A549 (cell line): Measurements from ENCODE around the gene TMEM106C. TPM values are rescaled to one million over a fixed set of nuclear protein-coding genes. Genes with fewer than 3 reads are reported as not detected.

Experiments
- ATAC-seq, 2 experiments: fragments of 200-7000 bp in 1 of 2; fragments of >200 bp in 1 of 2; cut with Nextera tagmentation in 1 of 2; cut with Tn5 transposase in 1 of 2; 3 replicates each; pipeline versions ENCODE4 v1.8.0 to v1.9.1; 2018 to 2020; ENCODE audit warnings: mild to moderate bottlenecking in 1 of 2, moderate library complexity in 1 of 2
- CTCF ChIA-PET: fragments of 300-600 bp; sonication (Branson Sonifier 250); formaldehyde crosslinking; extraction: SDS; loops from one replicate; lab custom pipeline; 2021; ENCODE audit warnings: antibody characterized with exemption, inconsistent platforms; lab: Yijun Ruan, JAX
- POLR2A ChIA-PET: fragments of 350-600 bp; formaldehyde crosslinking; extraction: SDS; loops from one replicate; lab custom pipeline; 2021; ENCODE audit warnings: antibody characterized with exemption, inconsistent platforms; lab: Yijun Ruan, JAX
- DNase-seq, 2 experiments: peaks; one replicate each; pipeline versions ENCODE4 v3.0.0 to v3.0.0-alpha.2; 2011 to 2016; ENCODE audit warnings: low read depth in 1 of 2, low spot score in 1 of 2
- FAIRE-seq: peaks from 2 replicates; lab custom pipeline; 2011; peaks lifted over from hg19 to GRCh38; lab: Jason Lieb, UNC
- H3K27ac ChIP-seq, 2 experiments: fragments of >200 bp; sonication (Bioruptor Twin); formaldehyde crosslinking; 3 replicates each; pipeline ENCODE4 v1.5.1; 2016 to 2017
- H3K4me1 ChIP-seq: fragments of >200 bp; sonication (Bioruptor Twin); formaldehyde crosslinking; 3 replicates; pipeline ENCODE4 v1.6.1; 2016
- H3K4me2 ChIP-seq: fragments of >200 bp; sonication (Bioruptor Twin); formaldehyde crosslinking; 3 replicates; pipeline ENCODE4 v1.6.1; 2016
- H3K4me3 ChIP-seq: fragments of >200 bp; sonication (Bioruptor Twin); formaldehyde crosslinking; 3 replicates; pipeline ENCODE4 v1.5.1; 2016
- H3K9me3 ChIP-seq: fragments of >200 bp; sonication (Bioruptor Twin); formaldehyde crosslinking; 3 replicates; pipeline ENCODE4 v1.6.1; 2016
- ATOH8 ChIP-seq: fragments of 250-450 bp; sonication (Bioruptor Pico); IDR thresholded peaks from 2 replicates; pipeline ENCODE4 v1.5.0; 2020; ENCODE audit warnings: low read depth, mild to moderate bottlenecking, moderate library complexity
- BCL3 ChIP-seq: fragments of >200 bp; sonication (Bioruptor Twin); formaldehyde crosslinking; IDR thresholded peaks from 3 replicates; pipeline ENCODE4 v1.6.1; 2016
- BHLHE40 ChIP-seq: IDR thresholded peaks from 2 replicates; pipeline ENCODE4 v1.6.1; 2012; ENCODE audit warnings: low read depth, low read length, inconsistent platforms
- E2F6 ChIP-seq: IDR thresholded peaks from 2 replicates; pipeline ENCODE4 v1.6.1; 2012; ENCODE audit warnings: low read depth, borderline replicate concordance
- ELK1 ChIP-seq: fragments of 150-350 bp; IDR thresholded peaks from 2 replicates; pipeline ENCODE4 v1.6.1; 2014; ENCODE audit warnings: low read depth, mild to moderate bottlenecking, low read length
- EP300 ChIP-seq, 2 experiments: fragments of >200 bp; sonication (Bioruptor Twin); formaldehyde crosslinking; IDR thresholded peaks; 2 replicates in 1 of 2; 3 replicates in 1 of 2; pipeline ENCODE4 v1.6.1; 2016 to 2017
- ESRRA ChIP-seq: fragments of 150-350 bp; IDR thresholded peaks from 2 replicates; pipeline ENCODE4 v1.6.1; 2014; ENCODE audit warnings: mild to moderate bottlenecking, low read length, borderline replicate concordance
- FOSL2 ChIP-seq, 2 experiments: fragments of 450-650 bp in 1 of 2; fragments of >200 bp in 1 of 2; sonication (Bioruptor Twin) in 1 of 2; formaldehyde crosslinking; IDR thresholded peaks; 2 replicates each; pipeline versions ENCODE4 v1.5.0 to v1.6.1; 2016 to 2020; ENCODE audit warnings: mild to moderate bottlenecking in 1 of 2, moderate library complexity in 1 of 2
- FOXS1 ChIP-seq: fragments of 250-450 bp; sonication (Bioruptor Pico); IDR thresholded peaks from 2 replicates; pipeline ENCODE4 v1.5.0; 2020; ENCODE audit warnings: mild to moderate bottlenecking, moderate library complexity
- GATA3 ChIP-seq: IDR thresholded peaks from 2 replicates; pipeline ENCODE4 v1.6.1; 2012; ENCODE audit warnings: borderline replicate concordance
- HEYL ChIP-seq: fragments of 250-450 bp; sonication (Bioruptor Pico); IDR thresholded peaks from 2 replicates; pipeline ENCODE4 v1.8.0; 2021; ENCODE audit warnings: mild to moderate bottlenecking, moderate library complexity
- HMGXB4 ChIP-seq: fragments of 250-450 bp; sonication (Bioruptor Pico); IDR thresholded peaks from 2 replicates; pipeline ENCODE4 v1.5.0; 2021; ENCODE audit warnings: mild to moderate bottlenecking, moderate library complexity, borderline replicate concordance
- HOXA7 ChIP-seq: fragments of 250-450 bp; sonication (Bioruptor Pico); IDR thresholded peaks from 2 replicates; pipeline ENCODE4 v1.5.0; 2020; ENCODE audit warnings: mild to moderate bottlenecking, moderate library complexity
- JUNB ChIP-seq: fragments of >200 bp; sonication (Bioruptor Twin); formaldehyde crosslinking; IDR thresholded peaks from 2 replicates; pipeline ENCODE4 v1.6.1; 2016
- KDM1A ChIP-seq: fragments of 200-600 bp; sonication (generic); IDR thresholded peaks from 2 replicates; pipeline ENCODE4 v1.6.1; 2016; ENCODE audit warnings: low read depth, mild to moderate bottlenecking
- MAFK ChIP-seq: fragments of 450-650 bp; IDR thresholded peaks from 2 replicates; pipeline ENCODE4 v1.6.1; 2014; ENCODE audit not compliant: partially characterized antibody
- MYC ChIP-seq: IDR thresholded peaks from 2 replicates; pipeline ENCODE4 v1.6.1; 2012; ENCODE audit warnings: mild to moderate bottlenecking, inconsistent platforms, low read length, improper control_type of control experiment, borderline replicate concordance
- NFE2L2 ChIP-seq: fragments of 150-350 bp; conservative IDR thresholded peaks from 2 replicates; pipeline ENCODE4 v1.6.1; 2014; ENCODE audit warnings: low read length
- NPAS2 ChIP-seq: fragments of 250-450 bp; sonication (Bioruptor Pico); IDR thresholded peaks from 2 replicates; pipeline ENCODE4 v1.8.0; 2022; ENCODE audit warnings: mild to moderate bottlenecking, moderate library complexity, borderline replicate concordance
- NR3C1 ChIP-seq: fragments of >200 bp; sonication (Bioruptor Twin); formaldehyde crosslinking; IDR thresholded peaks from 3 replicates; pipeline ENCODE4 v1.6.1; 2017
- RAD21 ChIP-seq, 2 experiments: fragments of >200 bp in 1 of 2; sonication (Bioruptor Twin) in 1 of 2; formaldehyde crosslinking in 1 of 2; IDR thresholded peaks in 1 of 2; conservative IDR thresholded peaks in 1 of 2; 2 replicates in 1 of 2; 3 replicates in 1 of 2; pipeline ENCODE4 v1.6.1; 2012 to 2018; ENCODE audit warnings: inconsistent platforms in 1 of 2
- RFX5 ChIP-seq: fragments of 450-650 bp; IDR thresholded peaks from 2 replicates; pipeline ENCODE4 v1.7.1; 2014; ENCODE audit warnings: antibody characterized with exemption, mild to moderate bottlenecking, moderate library complexity
- RNF2 ChIP-seq: fragments of 200-600 bp; sonication (generic); IDR thresholded peaks from 2 replicates; pipeline ENCODE4 v1.6.1; 2016; ENCODE audit warnings: low read depth, mild to moderate bottlenecking, antibody characterized with exemption, moderate library complexity, borderline replicate concordance
- SREBF2 ChIP-seq: fragments of 450-650 bp; IDR thresholded peaks from 2 replicates; pipeline ENCODE4 v1.6.1; 2014; ENCODE audit warnings: mild to moderate bottlenecking, moderate library complexity
- TFCP2L1 ChIP-seq: fragments of 250-450 bp; sonication (Bioruptor Pico); IDR thresholded peaks from 2 replicates; pipeline ENCODE4 v1.5.0; 2021; ENCODE audit warnings: mild to moderate bottlenecking
- ZNF302 ChIP-seq: fragments of 250-450 bp; sonication (Bioruptor Pico); IDR thresholded peaks from 2 replicates; pipeline ENCODE4 v1.9.0; 2021; ENCODE audit warnings: inconsistent platforms, mild to moderate bottlenecking, moderate library complexity
- ZSCAN20 ChIP-seq: fragments of 250-450 bp; sonication (Bioruptor Pico); IDR thresholded peaks from 2 replicates; pipeline ENCODE4 v1.8.0; 2022; ENCODE audit warnings: mild to moderate bottlenecking, moderate library complexity
- WGBS: methylation state at CpG from one replicate; pipeline ENCODE4 v1.1.6; 2017; ENCODE audit errors: missing lambda C conversion rate; 5-methylcytosine and 5-hydroxymethylcytosine counted together
- polyA plus RNA-seq, 4 experiments: library from polyadenylated mRNA; depleted of rRNA in 3 of 4; stranded (reverse); fragments of >200 nt; fragmentation: RNase III in 1 of 4; extraction: RNeasy Plus Mini Kit Qiagen cat#74134 plus additional on column Dnase treatment in 1 of 4; gene quantifications; 2 replicates in 3 of 4; 3 replicates in 1 of 4; pipeline ENCODE4 v1.2.3, GENCODE V29; 2011 to 2017

The TMEM106C gene
- polyA plus RNA-seq, 2 of the 4 experiments (the other 2 are of a cell fraction) = 166 to 236 TPM

- no peak for TF ChIP-seq ZNF302 (CRISPR knock-in tag)
- TF ChIP-seq ZSCAN20 = no peak
- TF ChIP-seq HEYL (CRISPR knock-in tag) = no peak
Observed at GRCh38 chr12:47991106-47992061, 28.0 kb downstream of the TMEM106C start (continued).

- Histone ChIP-seq H3K4me2 (no peak overlapping the region), H3K27ac (no peak overlapping the region), H3K9me3 (no peaks in the 10 kb centered on the region), H3K4me3 (no peak overlapping the region), H3K4me1 (no peaks in the 10 kb centered on the region)
- ATAC-seq (no peak), DNase-seq (no peak), FAIRE-seq (no peak)
- ChIA-PET CTCF (interaction anchor here (1.1 to 1.8 kb wide), 2 partner anchors 29 to 173 kb away, joined by 3 to 6 read pairs; partner anchors contain the start of gene TMEM106C), POLR2A (no interaction called here)
- 68% methylated on average over 10 of the region's 10 CpGs for WGBS
- no peak for TF ChIP-seq BHLHE40
- no peak for TF ChIP-seq ATOH8 (CRISPR knock-in tag)
- no peak for TF ChIP-seq HOXA7
- no peak for TF ChIP-seq KDM1A
- no peak for TF ChIP-seq MAFK
- no peak for TF ChIP-seq RAD21 (conservative IDR thresholded peaks at IDR 0.05 in 1 of 2, IDR thresholded peaks at IDR 0.05 in 1 of 2)
- TF ChIP-seq EP300 (IDR thresholded peaks at IDR 0.05) = no peak
- TF ChIP-seq FOSL2 (IDR thresholded peaks at IDR 0.05) = no peak
- no peak for TF ChIP-seq FOSL2 (CRISPR knock-in tag; IDR thresholded peaks at IDR 0.05)
- TF ChIP-seq ESRRA = no peak
- TF ChIP-seq NPAS2 (CRISPR knock-in tag) = no peak
- TF ChIP-seq RFX5 = no peak
- TF ChIP-seq FOXS1 (CRISPR knock-in tag) = no peak
- TF ChIP-seq NR3C1 = no peak
- no peak for TF ChIP-seq BCL3
- TF ChIP-seq JUNB = no peak
- TF ChIP-seq GATA3 = no peak
- TF ChIP-seq MYC = no peak
- TF ChIP-seq NFE2L2 = no peak
Observed at GRCh38 chr12:47992776-47993175, 29.4 kb downstream of the TMEM106C start.

- Histone ChIP-seq H3K27ac (no peak overlapping the region), H3K9me3 (no peaks in the 10 kb centered on the region), H3K4me1 (no peaks in the 10 kb centered on the region), H3K4me2 (no peak overlapping the region), H3K4me3 (no peak overlapping the region)
- DNase-seq = no peak
- ATAC-seq = no peak
- ChIA-PET POLR2A (no interaction called here), CTCF (interaction anchor here (1.1 to 1.8 kb wide), 2 partner anchors 30 to 173 kb away, joined by 3 to 6 read pairs; partner anchors contain the start of gene TMEM106C)
- no peak for FAIRE-seq
- WGBS = 78% methylated on average over 5 of the region's 5 CpGs
- no peak for TF ChIP-seq NPAS2 (CRISPR knock-in tag)
- no peak for TF ChIP-seq NFE2L2
- TF ChIP-seq RFX5 = no peak
- TF ChIP-seq BCL3 = no peak
- no peak for TF ChIP-seq TFCP2L1 (CRISPR knock-in tag)
- no peak for TF ChIP-seq SREBF2
- TF ChIP-seq E2F6 = no peak
- TF ChIP-seq ELK1 = no peak
- TF ChIP-seq RNF2 = no peak
- no peak for TF ChIP-seq HMGXB4 (CRISPR knock-in tag)
- TF ChIP-seq JUNB = no peak
- no peak for TF ChIP-seq EP300 (IDR thresholded peaks at IDR 0.05)
- no peak for TF ChIP-seq GATA3
- no peak for TF ChIP-seq ZNF302 (CRISPR knock-in tag)
Observed at GRCh38 chr12:47993491-47993890, 30.1 kb downstream of the TMEM106C start.
